ENCODE data around the gene HNRNPA0. TPM values are rescaled to one million over a fixed set of nuclear protein-coding genes. Genes with fewer than 3 reads are reported as not detected.

HNRNPA0 gene
- total and polyA plus RNA-seq, 2 of the 8 experiments (the other 6 are each of a cell fraction or from before 2014, with no cell fraction given) = 22.0 to 71.3 TPM

DNA sequence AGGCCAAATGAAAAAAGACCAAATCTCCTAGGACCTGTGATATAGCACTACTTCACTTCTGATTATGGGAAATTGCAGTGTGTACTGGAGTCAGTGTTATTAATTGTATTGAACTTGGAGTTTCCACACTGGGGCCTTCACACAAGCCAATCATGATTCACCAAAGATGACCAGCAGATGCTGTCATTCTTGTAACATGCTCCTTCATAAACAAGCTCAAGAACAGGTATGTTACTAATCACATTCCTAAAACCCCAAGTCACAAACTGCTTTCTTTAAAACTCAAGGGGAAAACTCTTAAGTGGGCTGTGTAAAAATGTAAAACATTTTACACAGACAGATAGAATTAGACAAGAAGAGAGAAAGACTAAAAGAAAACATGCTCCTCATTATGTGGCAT lies 23.8 kb downstream of the HNRNPA0 start:
- H4K8ac ChIP-seq (ENCODE audit: extremely low read depth, insufficient read depth, low read length) = no peak overlapping the region
- ChIA-PET POLR2A (ENCODE audit: partially characterized antibody) (interaction anchor here (1.1 kb wide), 1 partner anchor 9 kb away, joined by 4 read pairs; no protein-coding TSS in a partner anchor), CTCF (ENCODE audit: partially characterized antibody) (interaction anchor here (0.8 to 1.8 kb wide), 3 partner anchors 12 to 70 kb away, joined by 3 to 12 read pairs (median 8); no protein-coding TSS in a partner anchor)
- H3K79me2 ChIP-seq (ENCODE audit: control insufficient read depth in 1 of 2, insufficient read depth in 2 of 2, low read length in 2 of 2) = peaks cover 6 to 50% of the 10 kb centered on the region in 2 experiments; a peak in 3 of 4 replicates
- no peak for TF ChIP-seq ASH2L (IDR thresholded peaks at IDR 0.05; ENCODE audit: low read length)
- TF ChIP-seq POLR2AphosphoS5 (IDR thresholded peaks at IDR 0.05; ENCODE audit: low read depth, low read length) = no peak
- TF ChIP-seq, protein P1, sequence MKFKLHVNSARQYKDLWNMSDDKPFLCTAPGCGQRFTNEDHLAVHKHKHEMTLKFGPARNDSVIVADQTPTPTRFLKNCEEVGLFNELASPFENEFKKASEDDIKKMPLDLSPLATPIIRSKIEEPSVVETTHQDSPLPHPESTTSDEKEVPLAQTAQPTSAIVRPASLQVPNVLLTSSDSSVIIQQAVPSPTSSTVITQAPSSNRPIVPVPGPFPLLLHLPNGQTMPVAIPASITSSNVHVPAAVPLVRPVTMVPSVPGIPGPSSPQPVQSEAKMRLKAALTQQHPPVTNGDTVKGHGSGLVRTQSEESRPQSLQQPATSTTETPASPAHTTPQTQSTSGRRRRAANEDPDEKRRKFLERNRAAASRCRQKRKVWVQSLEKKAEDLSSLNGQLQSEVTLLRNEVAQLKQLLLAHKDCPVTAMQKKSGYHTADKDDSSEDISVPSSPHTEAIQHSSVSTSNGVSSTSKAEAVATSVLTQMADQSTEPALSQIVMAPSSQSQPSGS (IDR thresholded peaks at IDR 0.05; ENCODE audit: low read length) = no peak
- no peak for TF ChIP-seq TEAD4 (IDR thresholded peaks at IDR 0.05; ENCODE audit: low read depth, low read length)
- TF ChIP-seq, protein P2, sequence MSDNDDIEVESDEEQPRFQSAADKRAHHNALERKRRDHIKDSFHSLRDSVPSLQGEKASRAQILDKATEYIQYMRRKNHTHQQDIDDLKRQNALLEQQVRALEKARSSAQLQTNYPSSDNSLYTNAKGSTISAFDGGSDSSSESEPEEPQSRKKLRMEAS (IDR thresholded peaks at IDR 0.05) = no peak
- FAIRE-seq = no peak
- no peak overlapping the region for H3K4me3 ChIP-seq (ENCODE audit: extremely low read depth in 1 of 4, insufficient read depth in 2 of 4, low read depth in 3 of 4, low read length in 4 of 4)
- H2AK5ac ChIP-seq (ENCODE audit: low read depth, low read length) = no peak overlapping the region
- no peak overlapping the region for H3K14ac ChIP-seq (ENCODE audit: insufficient read length)
- no peaks in the 10 kb centered on the region for H3K9me3 ChIP-seq (ENCODE audit: insufficient read depth in 2 of 2, low read depth in 1 of 2, low read length in 1 of 2)
- no peak for DNase-seq (ENCODE audit: low read depth in 1 of 2, low spot score in 2 of 2)
- H2BK5ac ChIP-seq (ENCODE audit: low read depth, low read length) = no peak overlapping the region
- no peaks in the 10 kb centered on the region for H3K27me3 ChIP-seq (replicated peaks in 1 of 4; ENCODE audit: control insufficient read depth in 3 of 4, extremely low read depth in 1 of 4, insufficient read depth in 3 of 4, low read length in 3 of 4)
- no peak overlapping the region for H3K4me2 ChIP-seq (ENCODE audit: insufficient read depth in 1 of 2, low read depth in 2 of 2, low read length in 2 of 2)
- no peak overlapping the region for H2BK120ac ChIP-seq (replicated peaks; ENCODE audit: low read depth, low read length)
- peaks cover 0 to 8% (median 4%) of the 10 kb centered on the region in 4 experiments; a peak in 5 of 7 replicates for H3K4me1 ChIP-seq (replicated peaks in 1 of 4; ENCODE audit: control insufficient read depth in 3 of 4, insufficient read depth in 4 of 4, low read length in 3 of 4)
- H3K23ac ChIP-seq (ENCODE audit: insufficient read length) = no peak overlapping the region
- H2BK20ac ChIP-seq (ENCODE audit: low read length) = no peak overlapping the region
- H3K23me2 ChIP-seq (ENCODE audit: low read depth, low read length) = peaks cover 9% of the 10 kb centered on the region; the same call in 1 of the 2 replicates
- no peak overlapping the region for H4K91ac ChIP-seq (replicated peaks; ENCODE audit: insufficient read length, low read length)
- no peaks in the 10 kb centered on the region for H4K20me1 ChIP-seq (replicated peaks in 1 of 2; ENCODE audit: control insufficient read depth in 1 of 2, insufficient read depth in 2 of 2, low read length in 2 of 2)
- H3K79me1 ChIP-seq (ENCODE audit: low read depth, low read length) = peaks cover 6% of the 10 kb centered on the region
- H3K56ac ChIP-seq (replicated peaks; ENCODE audit: insufficient read length, low read depth, low read length) = no peak overlapping the region
- H4K5ac ChIP-seq (ENCODE audit: insufficient read length, low read depth, low read length) = no peak overlapping the region
- H3K4ac ChIP-seq (replicated peaks; ENCODE audit: insufficient read length, low read depth, low read length) = no peak overlapping the region
- no peaks in the 10 kb centered on the region for H3K36me3 ChIP-seq (ENCODE audit: control insufficient read depth in 2 of 4, insufficient read depth in 4 of 4, low read length in 3 of 4)
- no peak overlapping the region for H2BK12ac ChIP-seq (ENCODE audit: low read depth, low read length)
- no peak overlapping the region for H3K27ac ChIP-seq (ENCODE audit: low read depth, low read length)
- H3K9ac ChIP-seq (replicated peaks in 1 of 4; ENCODE audit: extremely low read depth in 1 of 4, low read depth in 3 of 4, low read length in 3 of 4) = no peak overlapping the region
- no peak overlapping the region for H3K18ac ChIP-seq (ENCODE audit: extremely low read depth, low read length)
- no peak overlapping the region for H2AFZ ChIP-seq (ENCODE audit: low read length)
- no peak overlapping the region for H2BK15ac ChIP-seq (ENCODE audit: low read length)

Data from H1 (cell line).